SIG-M5 treated with dmso at 0.1 percent for 504 hours (cell line): ENCODE measurements around the gene GID4.
"Not testable (repeated sequence)": the region's sequence is repeated elsewhere in the genome, so short reads cannot be mapped to it uniquely, and the experiment has no call there.

Experiments used
- DNase-seq: peaks from one replicate; lab custom pipeline; 2025; ENCODE audit not compliant: unreplicated experiment; lab: John Stamatoyannopoulos, UW

GID4 gene

DNA sequence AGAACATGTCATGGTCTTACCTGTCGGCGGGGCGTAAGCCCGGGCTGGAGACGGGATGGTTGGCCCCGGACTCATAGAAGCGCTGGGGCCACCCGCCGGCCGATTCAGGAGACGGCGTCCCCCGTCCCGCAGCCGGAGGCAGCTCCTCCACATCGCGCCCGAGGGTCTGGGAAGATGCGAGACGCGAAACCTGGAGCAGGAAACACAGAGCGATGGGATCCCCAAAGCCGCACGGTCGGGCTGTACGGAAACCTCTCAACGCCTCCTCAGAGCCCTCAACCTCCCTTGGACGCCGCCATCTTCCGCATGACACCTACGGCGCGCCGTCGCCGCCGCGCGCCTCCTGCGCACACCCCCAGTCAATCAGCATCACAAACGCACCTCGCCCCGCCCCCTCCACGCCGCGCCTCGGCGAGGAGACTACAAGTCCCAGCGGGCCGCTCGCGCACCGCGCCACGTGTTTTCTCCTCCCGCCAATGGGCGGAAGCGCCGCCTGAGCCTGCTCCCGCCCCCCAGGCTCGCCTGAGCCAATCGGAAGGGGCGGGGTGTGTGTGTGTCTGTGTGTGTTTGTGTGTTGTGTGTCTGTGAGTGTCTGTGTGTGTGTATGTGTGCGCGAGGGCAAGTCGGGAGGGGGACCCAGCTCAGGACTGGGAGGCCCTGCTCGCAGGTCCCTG lies at the start of gene GID4, which contains the start of gene ATPAF2:
Gene GID4 (plus strand): TSS at position 548 of the 674 bp plus-strand sequence. CDS start 57 bp downstream, at position 605.
Gene ATPAF2 (minus strand): TSS at position 308 of the 674 bp plus-strand sequence. CDS start 155 bp downstream, at position 153.
- DNase-seq = peak; percentile 96

DNA sequence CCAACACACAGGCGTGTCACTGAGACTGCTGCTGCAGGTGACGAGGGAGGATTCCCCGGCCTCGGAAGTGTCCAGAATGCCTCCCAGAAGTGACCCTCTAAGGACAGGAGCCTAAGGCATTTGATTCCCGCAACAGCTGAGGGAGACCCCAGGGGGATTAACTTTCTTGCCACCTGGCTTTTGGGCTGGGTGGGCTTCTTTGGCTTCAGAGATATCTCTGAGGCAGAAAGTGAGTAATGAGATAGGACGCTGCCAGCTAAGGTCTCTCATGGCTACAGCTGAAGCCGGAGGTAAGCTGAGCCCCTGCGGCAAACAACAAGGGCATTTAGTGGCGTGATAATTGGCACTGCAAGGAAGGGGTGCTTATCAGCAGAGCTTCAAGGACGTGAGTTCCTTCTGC lies 49.6 kb upstream of the GID4 start:
- DNase-seq = no peak

DNA sequence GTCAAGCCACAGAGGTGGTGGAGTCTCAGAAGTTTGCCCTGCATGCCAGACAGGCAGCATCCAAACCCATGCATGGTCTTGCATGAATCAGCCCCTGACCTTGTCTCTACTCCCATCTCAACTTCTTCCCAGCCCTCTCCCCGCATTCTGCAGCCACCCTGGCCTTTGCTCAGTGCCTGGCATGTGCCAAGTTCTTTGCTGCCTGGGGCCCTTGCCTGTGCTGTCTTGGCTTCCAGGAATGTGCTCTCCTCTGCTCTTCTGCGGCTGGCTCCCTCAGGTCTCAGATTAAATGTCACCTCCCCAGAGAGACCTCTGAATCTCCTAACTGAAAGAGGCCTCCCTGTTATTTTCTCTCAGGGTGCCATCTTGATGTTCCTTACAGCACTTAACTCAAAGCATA lies 48.9 kb upstream of the GID4 start:
- no peak for DNase-seq

DNA sequence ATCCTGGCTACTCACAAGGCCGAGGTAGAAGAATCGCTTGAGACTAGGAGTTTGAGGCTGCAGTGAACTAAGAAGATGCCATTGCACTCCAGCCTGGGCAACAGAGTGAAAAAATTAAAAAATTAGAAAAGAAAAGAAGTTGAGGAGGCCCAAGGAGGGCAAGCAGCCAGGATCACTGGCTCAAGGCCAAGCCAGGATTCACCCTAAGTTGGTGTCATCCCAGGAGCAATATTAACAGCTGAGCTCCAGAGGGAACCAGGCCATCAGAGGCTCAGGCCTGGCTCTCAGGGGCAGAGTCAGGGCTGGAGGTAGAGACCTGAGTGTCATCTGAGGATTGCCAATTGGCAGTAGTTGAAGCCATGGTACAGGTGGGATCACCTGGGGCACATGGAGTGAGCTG lies 45.8 kb upstream of the GID4 start:
- DNase-seq = no peak

DNA sequence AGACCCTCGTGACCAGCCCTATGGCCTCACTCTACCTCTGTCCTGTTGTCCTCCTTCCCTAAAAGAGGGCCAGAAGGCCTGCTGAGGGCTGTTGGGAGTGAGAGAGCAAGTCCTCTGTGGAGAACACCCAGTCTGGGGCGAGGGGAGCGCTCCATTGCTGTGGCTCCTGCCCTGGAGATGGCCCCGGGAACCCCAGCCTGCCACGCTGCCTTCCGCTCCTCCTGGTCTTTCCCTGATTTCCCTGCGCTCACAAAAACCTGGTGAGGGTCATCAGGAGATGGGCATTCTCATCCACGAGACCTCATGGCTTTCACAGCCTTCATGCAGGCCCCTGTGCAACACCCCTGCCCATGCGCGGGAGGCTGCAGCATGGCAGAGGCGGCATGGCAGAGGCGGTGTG lies 45.4 kb upstream of the GID4 start:
- no peak for DNase-seq

DNA sequence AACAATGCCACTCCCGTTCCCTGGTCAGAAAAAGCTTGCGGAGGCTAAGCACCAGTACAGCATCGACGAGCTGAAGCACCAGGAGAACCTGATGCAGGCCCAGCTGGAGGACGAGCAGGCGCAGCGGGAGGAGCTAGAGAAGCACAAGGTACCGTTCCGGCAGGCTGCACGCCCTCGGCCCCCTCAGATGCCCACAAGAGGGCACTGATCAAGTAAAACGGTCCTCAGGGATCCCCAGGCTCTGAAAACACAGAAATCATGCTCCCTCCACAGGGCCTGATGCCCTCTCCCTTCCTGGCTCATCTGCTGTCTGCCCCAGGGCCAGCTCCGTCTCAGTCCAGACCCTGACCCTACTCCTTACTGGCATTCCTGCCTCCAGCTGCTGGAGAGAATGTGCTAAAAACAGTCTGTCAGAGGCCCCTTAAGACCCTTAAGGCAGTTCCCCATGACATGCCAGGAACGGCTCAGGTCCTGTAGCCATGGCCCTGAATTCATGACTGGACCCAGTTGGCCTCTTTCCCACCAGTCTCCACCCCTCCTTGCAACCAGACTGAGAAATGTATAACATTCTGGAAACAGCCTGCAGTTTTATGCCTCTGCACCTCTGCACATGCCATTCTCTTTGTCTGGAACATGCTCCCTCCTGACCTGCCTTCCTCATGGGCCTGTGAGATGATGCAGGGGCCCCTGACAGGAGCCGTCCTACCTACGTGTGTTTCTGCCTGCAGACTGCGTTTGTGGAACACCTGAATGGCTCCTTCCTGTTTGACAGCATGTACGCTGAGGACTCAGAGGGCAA lies 44.7 kb upstream of the GID4 start:
- no peak for DNase-seq

DNA sequence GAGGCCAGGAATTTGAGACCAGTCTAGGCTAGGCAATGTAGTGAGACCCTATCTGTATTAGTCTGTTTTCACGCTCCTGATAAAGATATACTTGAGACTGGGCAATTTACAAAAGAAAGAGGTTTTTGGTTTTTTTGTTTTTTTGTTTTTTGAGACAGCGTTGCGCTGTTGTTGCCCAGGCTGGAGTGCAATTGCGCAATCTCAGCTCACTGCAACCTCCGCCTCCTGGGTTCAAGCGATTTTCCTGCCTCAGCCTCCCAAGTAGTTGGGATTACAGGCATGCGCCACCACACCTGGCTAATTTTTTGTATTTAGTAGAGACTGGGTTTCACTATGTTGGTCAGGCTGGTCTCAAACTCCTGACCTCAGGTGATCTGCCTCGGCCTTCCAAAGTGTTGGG lies 43.3 kb upstream of the GID4 start:
- DNase-seq = not testable (repeated sequence)

DNA sequence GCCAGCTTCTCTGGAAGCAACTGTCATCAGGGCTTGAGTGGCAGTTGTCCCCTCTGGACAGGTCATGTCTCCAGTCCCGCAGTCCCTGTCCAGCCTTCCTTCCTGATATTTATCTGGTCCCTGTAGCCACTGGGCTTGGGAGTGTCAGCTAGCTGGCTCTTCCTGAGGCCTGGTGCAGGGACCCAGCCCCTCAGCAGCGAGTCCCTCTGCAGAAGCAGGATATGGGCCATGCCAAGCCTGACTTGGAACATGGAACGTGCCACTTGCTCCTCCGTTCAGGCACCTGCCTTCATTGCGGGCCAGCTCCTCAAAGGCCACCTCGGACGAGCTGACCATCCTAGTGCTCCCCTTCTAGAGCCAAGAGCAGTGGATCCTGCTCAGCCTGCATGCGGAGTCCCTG lies 40.3 kb upstream of the GID4 start:
- DNase-seq = no peak

DNA sequence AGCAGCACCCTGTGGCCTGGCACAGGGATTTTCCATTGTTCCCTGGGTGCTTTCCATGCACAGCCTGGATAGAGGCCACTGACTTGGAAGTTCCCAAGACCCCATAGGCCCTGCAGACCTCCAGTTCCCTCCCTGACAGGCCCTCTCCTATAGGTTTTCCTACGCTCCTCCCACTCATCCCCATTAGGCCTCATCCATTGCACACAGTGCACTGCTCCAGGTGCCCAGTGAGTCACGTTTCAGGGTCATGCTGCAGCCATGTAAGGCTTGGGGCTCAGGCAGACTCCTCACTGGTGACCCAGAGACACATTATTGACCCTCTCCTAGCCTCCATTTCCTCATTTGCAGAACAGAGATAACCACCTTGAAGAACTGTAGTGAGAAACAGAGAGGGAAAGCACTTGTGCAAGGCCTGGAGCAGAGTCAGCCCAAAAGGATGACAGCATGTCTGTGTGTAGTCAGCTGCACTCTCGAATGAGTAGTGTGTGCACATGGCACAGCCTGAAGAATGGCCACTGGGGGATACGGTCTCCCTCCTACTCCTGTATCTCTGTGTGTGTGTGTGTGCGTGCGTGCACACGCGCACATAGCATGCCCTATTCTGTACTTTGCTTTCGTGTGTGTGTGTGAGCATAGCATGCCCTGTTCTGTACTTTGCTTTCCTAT lies 39.7 kb upstream of the GID4 start:
- DNase-seq = no peak

DNA sequence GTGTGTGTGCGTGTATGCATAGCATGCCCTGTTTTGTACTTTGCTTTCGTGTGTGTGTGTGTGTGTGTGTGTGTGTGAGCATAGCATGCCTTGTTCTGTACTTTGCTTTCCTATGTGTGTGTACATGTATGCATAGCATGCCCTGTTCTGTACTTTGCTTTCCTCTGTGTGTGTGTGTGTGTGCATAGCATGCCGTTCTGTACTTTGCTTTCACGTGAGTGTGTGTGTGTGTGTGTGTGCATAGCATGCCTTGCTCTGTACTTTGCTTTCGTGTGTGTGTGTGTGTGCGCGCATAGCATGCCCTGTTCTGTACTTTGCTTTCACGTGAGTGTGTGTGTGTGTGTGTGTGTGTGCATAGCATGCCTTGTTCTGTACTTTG lies 39.2 kb upstream of the GID4 start:
- DNase-seq = no peak

DNA sequence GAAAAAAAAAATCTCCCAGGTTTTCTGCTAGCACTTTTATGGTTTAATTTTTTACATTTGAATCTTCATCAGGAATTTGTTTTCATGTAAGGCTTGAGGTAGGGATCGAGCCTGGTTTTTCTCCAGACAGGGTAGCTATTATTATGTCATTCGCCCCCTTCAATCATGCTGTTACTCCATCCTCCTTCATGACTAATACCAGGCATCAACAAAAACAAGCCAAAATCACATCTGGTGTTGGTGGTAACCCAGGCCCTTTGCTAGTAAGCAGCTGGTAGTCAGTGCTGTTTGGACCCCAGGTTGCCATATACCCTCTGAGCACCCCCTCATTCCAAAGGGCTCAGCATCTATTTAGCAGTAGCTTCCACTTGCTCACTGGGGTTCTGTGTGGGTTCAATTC lies 37.0 kb upstream of the GID4 start:
- no peak for DNase-seq

DNA sequence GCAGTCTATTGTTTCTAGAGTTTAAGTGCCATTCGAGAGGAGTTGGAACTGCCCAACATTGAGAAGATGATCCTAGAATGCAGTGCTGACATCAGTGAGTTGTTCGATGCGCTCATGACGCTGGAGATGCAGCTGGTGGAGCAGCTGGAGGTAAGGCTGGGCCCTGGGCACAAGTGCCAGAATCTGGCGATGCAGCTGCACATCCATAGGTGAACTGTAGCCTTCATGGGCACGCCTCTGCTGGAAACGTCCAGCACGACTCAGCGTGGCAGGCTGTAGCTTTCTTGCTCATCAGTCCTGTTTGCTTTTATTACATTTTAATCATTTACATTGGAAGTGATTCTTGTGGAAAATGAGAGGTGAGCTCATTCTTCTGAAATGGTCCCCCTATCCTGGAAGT lies 34.9 kb upstream of the GID4 start:
- DNase-seq = no peak

DNA sequence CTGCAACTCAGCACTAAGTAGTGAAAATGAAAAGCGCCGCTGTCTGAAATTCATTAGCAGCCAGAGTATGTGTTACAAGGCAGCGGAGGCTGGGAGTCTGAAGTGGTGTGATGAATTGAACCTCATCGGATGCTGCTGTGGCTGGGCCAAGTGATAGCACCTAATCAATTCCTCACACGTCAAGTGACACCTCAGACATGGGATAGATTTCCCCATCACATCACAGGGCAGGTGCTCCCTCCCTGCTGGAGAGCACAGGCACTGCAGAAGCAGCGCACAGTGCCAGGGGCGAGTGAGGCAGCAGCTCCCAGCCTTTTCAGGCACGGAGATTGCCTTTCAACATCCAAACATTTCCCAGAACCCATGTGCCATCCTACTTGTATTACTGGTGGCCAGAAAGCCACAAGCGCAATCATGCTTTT lies 34.3 kb upstream of the GID4 start:
- no peak for DNase-seq

DNA sequence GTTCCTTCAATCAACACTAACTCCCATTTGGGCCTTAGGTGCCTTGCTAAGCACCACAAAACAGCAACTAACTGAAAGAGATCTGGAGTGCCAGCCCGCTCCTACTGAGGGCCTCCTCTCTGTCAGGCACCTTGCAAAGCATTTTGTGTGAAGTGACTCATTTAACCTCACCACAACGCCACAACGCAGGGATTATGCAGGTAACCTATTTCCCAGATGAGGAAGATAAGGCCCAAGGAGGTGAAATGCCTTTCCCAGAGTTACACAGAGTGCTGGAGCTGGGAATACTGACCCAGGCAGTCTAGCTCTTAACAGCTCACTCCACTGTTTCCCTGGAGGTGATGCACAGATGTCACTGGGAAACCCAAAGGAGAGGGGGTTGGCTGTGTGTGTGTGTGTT lies 33.7 kb upstream of the GID4 start:
- no peak for DNase-seq

DNA sequence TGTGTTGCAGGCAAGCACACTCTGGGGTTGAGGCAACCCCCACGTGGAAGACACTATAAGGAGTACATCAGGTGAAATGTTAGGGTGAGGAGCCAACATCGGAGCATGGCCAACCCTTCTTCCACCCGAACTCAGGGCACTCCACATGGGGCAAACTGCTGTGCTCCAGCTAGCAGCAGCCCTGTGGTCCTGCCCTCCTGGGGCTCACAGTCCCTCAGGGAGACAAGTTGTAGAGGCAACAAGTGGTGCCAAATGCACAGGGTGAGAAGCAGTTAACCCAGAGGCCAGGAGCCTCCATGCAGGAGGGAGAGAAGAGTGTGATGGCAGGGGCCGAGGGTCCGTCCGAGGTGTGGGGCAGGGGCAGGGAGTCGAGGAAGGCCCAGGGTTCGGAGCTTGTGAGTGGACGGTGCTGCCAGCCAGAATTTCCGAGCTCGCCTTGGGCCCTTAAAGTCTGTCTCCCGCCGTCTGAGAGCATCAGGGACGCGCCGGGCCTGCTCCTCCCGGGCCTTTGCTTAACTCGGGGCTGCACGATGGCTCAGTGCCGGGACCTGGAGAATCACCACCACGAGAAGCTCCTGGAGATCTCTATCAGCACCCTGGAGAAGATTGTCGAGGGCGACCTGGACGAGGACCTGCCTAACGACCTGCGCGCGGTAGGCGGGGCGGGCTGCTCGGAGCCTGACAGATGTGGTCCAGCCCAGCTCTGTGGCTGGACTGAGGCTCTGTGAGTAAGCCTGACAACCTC lies 32.5 kb upstream of the GID4 start:
- DNase-seq = no peak

DNA sequence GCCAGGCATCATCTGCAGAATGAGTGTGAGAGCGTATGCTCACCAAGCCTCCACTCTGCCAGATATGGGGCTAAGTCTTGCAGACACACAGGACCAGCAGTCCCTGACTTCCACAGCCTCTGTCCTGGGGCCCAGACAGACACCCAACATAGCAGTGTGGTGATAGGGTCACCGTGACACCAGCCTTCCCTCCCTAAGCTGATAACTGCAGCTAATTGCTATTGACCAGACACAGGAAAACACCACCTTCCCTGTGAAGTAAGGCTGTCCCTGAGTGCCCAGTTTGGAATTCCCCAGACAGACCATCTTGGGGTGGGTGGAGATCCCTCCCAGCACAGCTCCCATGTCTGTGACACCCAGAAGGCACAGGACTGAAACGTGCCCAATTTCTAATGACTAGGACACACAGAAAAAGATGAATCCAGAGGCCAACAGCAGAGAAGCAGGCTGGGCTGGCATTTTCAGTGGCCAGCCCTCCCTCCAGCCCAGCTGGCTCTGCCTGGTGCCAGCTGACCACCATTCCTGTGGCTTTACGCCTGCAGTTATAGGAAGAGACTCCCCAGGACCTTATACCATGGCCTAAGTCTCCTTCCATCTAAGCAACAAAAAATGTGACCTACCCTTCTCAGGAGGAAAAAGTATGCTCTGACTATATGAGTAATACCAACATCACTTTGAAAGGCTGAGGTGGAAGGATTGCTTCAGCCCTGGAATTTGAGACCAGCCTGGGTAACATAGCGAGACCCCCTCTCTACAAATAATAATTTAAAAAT lies 30.5 kb upstream of the GID4 start:
- DNase-seq = no peak

DNA sequence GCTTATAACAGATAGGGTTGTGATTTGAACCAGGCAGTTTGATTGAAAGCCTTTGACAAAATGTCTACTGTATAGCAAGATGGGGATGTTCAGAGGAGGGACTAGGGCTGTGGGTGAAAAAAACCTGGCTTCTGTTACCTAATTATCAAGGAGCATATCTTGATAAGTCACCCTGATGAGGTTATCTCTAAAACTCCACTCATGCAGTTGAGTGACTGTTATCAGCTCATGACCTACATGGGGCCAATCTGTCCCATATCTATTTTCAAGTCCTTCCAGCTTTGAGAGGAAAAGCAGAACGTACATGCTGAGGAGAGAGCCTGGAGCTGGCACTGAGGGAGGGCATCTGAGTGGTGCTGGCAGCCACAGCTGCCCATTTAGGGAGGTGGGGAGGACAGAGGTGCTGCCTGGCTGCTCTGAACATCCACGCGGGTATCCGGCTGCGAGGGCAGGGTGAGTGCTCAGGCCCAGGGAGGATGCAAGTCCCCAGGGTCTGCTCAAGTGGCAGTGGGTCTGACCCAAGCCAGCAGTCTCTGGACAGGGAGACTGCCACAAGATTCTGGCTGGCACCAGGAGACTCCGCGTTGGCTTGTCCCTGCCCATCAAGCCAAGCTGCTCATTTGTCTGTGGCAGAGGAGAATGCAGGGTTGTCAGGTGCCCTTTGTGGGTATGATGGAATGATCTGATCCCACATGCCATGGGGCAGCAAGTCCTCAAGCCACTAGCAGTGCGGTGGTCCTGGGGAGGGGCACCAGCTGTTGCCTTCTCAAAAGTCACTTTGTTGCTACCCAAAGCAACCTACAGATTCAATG lies 29.4 kb upstream of the GID4 start:
- DNase-seq = no peak

DNA sequence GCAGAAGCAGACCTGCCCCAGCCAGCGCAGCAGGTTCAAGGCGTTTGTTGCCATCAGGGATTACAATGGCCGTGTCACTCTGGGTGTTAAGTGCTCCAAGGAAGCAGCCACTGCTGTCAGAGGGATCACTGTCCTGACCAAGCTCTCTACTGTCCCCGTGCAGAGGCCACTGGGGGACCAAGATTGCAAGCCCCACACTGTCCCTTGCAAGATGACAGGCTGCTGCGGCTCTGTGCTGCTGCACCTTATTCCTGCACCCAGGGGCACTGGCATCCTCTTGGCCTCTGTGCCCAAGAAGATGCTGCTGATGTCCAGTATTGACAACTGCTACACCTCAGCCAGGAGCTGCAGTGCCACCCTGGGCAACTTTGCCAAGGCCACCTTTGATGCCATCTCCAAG lies 27.9 kb upstream of the GID4 start:
- no peak for DNase-seq

DNA sequence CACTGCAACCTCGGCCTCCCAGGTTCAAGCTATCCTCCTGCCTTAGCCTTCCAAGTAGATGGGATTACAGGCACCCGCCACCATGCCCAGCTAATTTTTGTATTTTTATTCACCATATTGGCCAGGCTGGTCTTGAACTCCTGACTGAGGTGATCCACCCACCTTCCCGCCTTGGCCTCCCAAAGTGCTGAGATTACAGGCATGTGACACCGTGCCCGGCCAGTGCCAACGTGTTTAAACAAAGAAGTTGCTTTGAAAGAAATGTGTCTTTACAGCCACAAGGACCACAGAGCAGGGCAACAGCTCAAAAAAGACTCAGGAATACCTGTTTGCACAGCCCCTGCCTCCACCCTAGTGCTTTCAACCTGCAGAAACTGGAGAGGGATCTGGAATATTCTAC lies 25.2 kb upstream of the GID4 start:
- no peak for DNase-seq

DNA sequence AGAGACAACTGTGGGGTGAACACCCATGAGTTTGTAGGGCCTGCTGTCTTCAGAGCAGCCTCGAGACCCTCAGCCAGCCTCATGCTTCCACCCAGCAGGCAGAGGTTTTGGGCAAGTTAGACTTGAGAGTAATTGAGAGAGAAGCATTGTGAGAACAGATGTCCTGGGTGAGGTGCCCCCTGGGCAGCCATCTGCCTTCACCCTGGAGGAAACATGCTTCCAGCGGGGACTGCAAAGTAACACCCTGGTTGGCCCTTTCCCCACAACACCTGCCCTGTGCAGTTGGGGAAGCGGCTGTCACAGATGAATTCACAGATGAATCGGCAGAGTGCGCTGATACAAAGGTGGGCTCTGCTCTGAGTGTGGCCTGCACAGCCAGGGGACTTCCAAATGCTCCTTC lies 23.6 kb upstream of the GID4 start:
- DNase-seq = no peak
